Esophagus muscularis mucosa (tissue), 4 donors: Measurements from ENCODE around the gene PRRC2C.

Experiments
- CTCF ChIP-seq, 3 experiments: fragments of 200-600 bp in 2 of 3; fragments of 450-650 bp in 1 of 3; sonication (generic) in 2 of 3; IDR thresholded peaks; one replicate each; pipeline ENCODE4 v1.5.1; 2017 to 2019; ENCODE audit warnings: antibody characterized with exemption in 3 of 3, mild to moderate bottlenecking in 2 of 3, moderate library complexity in 1 of 3
- EP300 ChIP-seq: sonication (generic); formaldehyde crosslinking; IDR thresholded peaks from one replicate; pipeline ENCODE4 v1.6.1; 2017; ENCODE audit warnings: antibody characterized with exemption
- POLR2A ChIP-seq: fragments of 450-650 bp; IDR thresholded peaks from one replicate; pipeline ENCODE4 v1.6.1; 2017; ENCODE audit warnings: antibody characterized with exemption, moderate library complexity, mild to moderate bottlenecking, low read depth
- POLR2AphosphoS5 ChIP-seq, 2 donors: sonication (generic); formaldehyde crosslinking; IDR thresholded peaks; one replicate each; pipeline ENCODE4 v1.6.1; 2017; ENCODE audit warnings: antibody characterized with exemption in 2 of 2

- no peak for TF ChIP-seq CTCF (IDR thresholded peaks at IDR 0.05)
- TF ChIP-seq POLR2A: no peak
- no peak for TF ChIP-seq POLR2AphosphoS5 (IDR thresholded peaks at IDR 0.05)
- TF ChIP-seq EP300: no peak
Observed at GRCh38 chr1:171506525-171507304, 21.4 kb downstream of the PRRC2C start.
